HCEC 1CT (cell line): ENCODE data around the gene CCDC106.

ENCODE experiments used
- DNase-seq: peaks from one replicate; pipeline ENCODE4 v3.0.0-alpha.2; 2017

Gene CCDC106

DNA sequence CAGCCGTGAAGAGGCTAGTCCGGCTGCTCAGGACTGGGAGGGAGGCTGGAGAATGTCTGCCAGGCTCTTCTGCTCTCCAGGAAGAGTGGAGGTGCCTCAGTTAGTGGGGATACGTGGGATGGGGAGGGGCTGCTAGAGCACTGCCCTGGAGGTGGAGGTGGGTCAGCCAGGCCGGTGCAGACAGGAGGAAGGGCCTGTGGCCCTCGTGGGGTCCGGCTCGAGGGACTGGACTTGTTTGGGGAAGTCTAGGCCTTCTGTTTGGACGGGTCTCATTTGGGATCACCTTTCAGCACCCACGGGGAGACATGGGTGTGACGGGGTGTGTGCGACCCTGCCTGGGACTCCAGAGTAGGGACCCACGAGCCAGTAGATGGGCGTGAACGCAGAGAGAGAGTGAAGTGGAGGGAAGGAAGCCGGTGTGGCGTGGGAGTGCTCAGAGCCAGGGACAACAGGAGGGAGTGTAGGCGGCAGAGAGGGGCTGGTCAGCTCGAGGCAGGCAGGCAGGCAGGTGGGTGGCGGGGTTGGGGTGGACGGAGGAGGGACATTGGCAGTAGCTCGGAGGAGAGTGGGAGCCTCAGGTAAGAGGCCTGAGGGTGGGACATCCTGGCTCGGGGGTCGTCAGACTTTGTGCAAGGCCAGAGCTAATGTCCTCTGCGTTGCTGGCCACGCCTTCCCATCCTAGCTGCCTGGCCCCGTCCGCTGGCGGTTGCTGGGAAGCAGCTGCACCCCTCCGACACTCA lies 38.5 kb downstream of the CCDC106 start:
- no peak for DNase-seq

DNA sequence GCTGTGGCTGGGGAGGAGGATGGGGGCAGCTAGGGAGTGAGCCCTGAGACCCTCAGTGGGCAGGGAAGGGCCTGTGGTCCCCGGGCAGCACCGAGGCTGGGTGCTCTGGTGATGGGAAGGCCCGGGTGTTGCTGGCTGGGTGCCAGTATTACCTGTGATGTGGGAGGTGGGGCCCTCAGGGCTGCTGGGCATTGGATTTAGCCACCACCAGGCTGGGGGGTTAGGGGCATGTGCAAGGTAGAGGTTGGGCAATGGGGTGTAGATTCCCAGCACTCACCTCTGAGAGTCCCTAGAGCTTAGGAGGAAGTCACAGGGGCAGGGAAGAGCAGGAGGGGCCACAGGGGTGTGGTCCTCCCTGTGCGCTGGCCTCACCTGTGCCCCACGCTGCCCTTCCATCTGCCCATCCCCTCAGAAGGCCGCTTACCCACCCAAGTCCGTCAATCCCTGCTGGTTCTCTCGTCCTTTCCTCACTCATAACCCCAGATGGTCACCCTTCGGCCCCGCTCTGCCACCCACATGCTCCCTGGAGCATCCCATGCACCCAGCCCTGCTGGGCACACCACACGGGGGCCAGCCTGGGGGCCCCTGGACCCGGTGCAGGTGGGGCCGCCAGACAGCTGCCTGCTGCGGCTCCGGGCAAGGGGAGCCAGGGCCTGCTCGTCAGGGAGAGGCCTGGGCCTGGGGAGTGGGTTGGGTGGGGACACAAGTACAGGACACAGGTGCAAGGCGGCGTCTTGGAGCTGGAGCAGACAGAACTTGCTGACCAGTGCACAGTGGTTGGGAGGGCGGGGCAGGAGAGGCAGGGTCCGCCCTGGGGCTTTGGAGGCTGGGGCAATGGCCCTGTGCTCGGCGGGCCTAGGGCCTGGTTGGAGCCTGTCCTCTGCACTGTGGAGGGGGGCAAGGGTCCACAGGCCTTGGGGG lies 39.5 kb downstream of the CCDC106 start:
- DNase-seq: no peak

DNA sequence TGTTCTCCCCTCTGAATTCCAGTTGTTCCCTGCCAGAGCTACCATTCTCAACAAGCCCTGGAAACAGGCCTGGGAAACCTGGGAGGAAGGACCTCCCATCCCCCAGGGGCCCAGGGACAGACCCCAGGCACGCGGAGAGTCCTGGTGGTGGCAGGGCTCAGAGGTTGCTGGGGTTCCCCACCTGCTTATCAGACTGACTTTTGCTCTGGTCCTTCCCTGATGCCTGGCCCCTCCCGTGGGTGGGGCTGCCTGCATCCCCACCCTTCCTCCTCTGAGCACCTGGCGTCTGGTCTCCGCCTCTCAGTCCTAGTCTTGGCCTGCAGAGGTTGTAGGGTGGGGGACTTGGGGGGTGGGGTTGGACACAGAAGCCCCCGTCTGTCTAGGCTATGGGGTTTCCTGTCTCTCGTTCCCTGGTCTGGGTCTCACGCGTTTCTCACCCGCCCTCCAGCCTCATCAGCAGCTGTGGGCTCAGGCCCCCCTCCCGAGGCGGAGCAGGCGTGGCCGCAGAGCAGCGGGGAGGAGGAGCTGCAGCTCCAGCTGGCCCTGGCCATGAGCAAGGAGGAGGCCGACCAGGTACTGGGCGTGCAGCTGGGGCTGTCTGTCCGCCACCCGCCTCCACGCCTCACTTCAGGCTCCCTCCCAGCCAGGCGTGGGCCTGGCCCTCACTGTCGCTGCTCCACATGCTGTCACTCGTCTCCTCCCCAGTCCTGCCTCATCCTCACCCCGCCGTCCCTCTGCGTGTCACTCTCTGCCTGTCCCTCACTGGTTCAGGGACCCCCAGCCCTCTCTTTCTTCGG lies 40.6 kb downstream of the CCDC106 start:
- DNase-seq: no peak

DNA sequence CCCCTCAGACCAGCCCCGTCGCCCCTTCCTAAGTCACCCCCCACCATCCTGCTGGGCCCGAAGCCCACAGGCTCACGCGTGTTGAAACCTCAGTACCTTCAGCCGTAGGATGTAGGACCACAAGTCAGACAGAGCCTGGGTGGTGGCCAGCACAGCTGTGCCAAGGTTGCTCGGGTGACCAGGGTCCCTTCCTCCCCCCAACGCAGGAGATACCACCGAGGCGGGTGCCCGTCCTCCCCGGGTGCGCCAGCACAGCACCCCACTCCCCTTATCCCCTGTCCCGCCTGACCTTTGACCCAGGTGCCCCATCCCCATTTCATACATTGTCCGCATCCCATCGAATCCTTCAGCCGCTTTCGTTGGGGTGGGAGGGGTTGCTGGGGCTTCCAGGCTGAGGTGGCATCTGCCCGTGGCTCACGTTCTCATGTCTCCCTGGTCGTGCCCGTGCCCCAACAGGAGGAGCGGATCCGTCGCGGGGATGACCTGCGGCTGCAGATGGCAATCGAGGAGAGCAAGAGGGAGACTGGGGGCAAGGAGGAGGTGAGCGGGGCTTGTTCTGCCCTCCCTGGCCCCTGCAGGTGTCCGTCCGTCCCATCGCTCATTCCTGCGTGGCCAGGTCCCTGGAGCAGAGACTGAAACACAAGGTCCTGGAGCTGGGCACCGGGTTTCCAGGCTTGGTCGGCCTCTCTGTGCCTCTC lies 41.5 kb downstream of the CCDC106 start:
- DNase-seq: no peak

DNA sequence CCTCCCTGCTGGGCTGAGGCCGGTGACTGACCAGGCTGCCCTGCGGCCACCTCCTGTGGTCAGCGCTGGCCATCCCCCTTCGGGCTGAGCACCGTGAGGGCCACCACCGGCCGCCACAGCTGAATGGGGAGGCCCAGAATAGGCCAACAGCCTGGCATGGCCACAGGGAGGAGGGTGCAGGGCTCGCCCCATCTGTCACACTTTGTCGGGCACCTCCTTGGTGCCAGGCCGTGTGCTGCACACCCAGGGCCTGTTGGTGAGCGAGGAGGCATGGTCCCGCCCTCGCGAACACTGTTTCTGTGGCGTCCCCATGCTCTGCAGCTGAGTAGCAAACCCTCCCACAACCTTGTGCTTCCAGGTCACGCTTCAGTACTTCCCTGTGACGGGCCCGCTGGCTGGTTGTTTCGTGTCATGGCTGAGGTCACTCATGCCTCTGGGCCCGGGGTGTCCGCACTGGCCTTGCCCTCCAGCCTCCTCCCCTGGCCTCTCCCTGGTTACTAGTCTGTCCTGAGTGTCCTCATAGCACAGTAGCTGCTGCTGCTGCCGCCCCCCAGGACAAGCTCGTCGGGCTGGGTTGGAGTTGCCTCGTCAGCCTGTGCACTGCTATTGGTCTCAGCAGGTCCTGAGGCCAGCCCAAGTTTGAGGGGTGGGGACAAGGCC lies 42.2 kb downstream of the CCDC106 start:
- DNase-seq: no peak

- DNase-seq: no peak
Measured at GRCh38 chr19:55690769-55691545, 42.9 kb downstream of the CCDC106 start.

GRCh38 chr19:55691561-55692481 lies 43.8 kb downstream of the CCDC106 start:
- DNase-seq: no peak

GRCh38 chr19:55692681-55693081 lies 44.7 kb downstream of the CCDC106 start:
- no peak for DNase-seq

DNA sequence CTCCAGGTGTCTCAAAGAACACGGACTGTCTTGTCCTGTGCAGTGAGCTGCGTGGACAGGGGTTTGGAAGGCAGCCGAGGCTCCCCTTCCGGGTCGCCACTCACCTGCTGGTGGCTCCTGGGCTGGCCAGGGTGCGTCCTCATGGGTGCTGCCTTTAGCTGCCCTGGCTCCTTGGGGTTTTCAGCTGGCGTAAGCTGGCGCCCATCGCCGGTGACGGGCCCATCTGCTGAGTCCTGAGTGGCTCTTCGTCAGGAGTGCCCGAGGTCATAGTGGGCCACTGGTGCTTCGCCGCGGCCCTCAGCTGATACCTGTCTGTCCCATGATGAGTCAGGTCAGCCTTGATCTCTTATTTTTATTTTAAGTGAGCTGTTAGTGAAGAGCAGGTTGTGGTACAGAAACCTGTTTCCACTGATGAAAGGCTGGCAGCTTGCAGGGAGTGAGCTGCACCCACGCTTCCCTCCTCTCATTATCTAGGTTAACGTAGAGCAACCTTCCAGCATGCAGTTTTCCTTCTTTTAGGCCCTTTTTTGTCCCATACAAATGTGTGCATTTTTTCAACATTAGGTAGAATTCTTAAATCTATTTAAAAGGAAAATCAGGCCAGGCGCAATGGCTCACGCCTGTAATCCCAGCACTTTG lies 45.4 kb downstream of the CCDC106 start:
- DNase-seq: no peak

GRCh38 chr19:55694241-55694655 lies 46.2 kb downstream of the CCDC106 start:
- no peak for DNase-seq

GRCh38 chr19:55694656-55695491 lies 46.9 kb downstream of the CCDC106 start:
- DNase-seq: no peak

- DNase-seq: no peak
Measured at GRCh38 chr19:55695511-55696290, 47.7 kb downstream of the CCDC106 start.

DNA sequence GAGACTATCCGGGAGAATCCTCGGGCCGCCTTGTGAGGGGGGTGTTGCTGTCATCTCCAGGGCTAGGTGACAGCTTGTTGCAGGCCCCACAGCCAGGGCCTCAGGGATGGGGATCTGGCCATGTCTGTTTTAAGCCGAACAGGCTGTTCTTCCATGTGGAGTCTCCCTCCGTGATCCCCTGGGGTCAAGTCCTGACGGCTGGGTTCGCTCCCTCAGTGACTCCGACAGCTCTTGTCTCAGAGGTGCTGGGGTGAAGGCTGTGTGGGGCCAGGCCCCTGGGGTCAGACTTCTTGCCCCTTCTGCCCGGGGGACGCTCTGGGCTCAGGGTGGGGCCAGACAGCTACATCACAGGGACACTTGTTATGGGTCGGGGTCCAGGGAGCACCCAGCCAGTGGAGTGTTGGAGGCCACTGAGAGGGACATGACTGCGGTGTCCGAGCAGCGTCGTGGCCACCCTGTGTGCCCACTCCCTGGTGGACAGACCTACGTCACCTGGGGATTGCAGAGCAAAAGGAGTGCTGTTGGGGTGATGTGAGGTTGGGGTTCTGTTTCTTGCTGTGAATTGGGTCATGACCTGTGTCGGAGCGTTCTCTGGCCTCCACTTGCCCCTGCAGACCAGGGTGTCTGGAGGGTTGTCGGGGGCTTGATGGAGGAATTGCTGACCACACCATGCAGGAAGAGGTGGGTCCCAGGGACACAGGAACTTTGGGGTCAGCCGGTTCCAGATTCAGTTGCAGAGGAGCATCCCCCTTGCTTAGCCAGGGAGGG lies 48.5 kb downstream of the CCDC106 start:
- DNase-seq: no peak

DNA sequence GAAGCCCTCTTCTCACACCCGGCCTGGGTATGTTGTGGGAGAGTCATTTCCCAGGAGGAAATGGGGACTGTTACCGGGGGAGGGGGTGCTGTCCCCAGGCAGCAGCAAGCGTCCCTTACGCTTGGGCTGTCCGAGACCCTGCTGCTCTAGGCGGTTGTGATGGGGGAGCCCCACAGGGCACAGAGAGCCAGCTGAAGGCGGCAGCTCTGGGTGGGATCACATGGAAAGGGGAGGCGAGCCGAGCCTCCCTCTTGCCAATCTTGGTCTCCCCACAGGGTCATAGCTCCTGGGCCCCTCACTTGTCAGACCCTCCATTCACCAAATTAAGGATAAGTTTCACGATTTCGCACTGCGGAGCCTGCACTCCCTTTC lies 49.0 kb downstream of the CCDC106 start:
- no peak for DNase-seq

GRCh38 chr19:55697698-55698097 lies 49.7 kb downstream of the CCDC106 start:
- DNase-seq: no peak

- no peak for DNase-seq
Measured at GRCh38 chr19:55698256-55698655, 50.2 kb downstream of the CCDC106 start.

- no peak for DNase-seq
Measured at GRCh38 chr19:55699221-55699620, 51.2 kb downstream of the CCDC106 start.
